HFF-Myc (cell line): ENCODE measurements around the gene CCDC179.

Experiments used
- DNase-seq: peaks from one replicate; pipeline ENCODE4 v3.0.0-alpha.2; 2011; ENCODE audit warnings: low read depth; ENCODE audit errors: extremely low read depth
- H3K4me3 ChIP-seq: replicated peaks from 2 replicates; pipeline ENCODE4 v1.5.1; 2011; ENCODE audit warnings: low read depth, mild to moderate bottlenecking, control low read depth, low read length
- TF ChIP-seq, protein P1 (sequence below): IDR thresholded peaks from 2 replicates; pipeline ENCODE4 v1.5.1; 2012; ENCODE audit warnings: mild to moderate bottlenecking, low read depth, low read length, control low read depth; ENCODE audit errors: missing control alignments

Gene CCDC179

DNA sequence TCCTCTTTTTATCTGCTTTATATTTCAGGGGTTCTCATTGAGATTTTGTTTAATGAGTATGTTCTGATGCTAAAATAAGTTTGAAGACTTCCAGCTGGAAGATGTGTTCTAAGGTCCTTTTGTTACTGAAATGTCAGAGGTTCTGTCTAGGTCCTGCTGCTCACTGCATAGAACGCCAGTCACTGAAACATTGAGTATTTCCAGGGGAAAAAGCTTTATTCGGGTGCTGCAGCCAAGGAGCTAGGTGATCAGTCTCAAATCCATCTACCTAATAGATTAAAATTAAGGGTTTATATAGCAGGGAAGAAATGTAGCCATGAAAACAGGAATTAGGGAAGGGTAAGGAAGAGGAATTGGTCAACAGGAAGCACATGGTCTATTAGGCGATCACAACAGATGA lies 50.4 kb downstream of the CCDC179 start:
- TF ChIP-seq, protein P1, sequence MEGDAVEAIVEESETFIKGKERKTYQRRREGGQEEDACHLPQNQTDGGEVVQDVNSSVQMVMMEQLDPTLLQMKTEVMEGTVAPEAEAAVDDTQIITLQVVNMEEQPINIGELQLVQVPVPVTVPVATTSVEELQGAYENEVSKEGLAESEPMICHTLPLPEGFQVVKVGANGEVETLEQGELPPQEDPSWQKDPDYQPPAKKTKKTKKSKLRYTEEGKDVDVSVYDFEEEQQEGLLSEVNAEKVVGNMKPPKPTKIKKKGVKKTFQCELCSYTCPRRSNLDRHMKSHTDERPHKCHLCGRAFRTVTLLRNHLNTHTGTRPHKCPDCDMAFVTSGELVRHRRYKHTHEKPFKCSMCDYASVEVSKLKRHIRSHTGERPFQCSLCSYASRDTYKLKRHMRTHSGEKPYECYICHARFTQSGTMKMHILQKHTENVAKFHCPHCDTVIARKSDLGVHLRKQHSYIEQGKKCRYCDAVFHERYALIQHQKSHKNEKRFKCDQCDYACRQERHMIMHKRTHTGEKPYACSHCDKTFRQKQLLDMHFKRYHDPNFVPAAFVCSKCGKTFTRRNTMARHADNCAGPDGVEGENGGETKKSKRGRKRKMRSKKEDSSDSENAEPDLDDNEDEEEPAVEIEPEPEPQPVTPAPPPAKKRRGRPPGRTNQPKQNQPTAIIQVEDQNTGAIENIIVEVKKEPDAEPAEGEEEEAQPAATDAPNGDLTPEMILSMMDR = no peak
- no peak overlapping the region for H3K4me3 ChIP-seq
- no peak for DNase-seq

DNA sequence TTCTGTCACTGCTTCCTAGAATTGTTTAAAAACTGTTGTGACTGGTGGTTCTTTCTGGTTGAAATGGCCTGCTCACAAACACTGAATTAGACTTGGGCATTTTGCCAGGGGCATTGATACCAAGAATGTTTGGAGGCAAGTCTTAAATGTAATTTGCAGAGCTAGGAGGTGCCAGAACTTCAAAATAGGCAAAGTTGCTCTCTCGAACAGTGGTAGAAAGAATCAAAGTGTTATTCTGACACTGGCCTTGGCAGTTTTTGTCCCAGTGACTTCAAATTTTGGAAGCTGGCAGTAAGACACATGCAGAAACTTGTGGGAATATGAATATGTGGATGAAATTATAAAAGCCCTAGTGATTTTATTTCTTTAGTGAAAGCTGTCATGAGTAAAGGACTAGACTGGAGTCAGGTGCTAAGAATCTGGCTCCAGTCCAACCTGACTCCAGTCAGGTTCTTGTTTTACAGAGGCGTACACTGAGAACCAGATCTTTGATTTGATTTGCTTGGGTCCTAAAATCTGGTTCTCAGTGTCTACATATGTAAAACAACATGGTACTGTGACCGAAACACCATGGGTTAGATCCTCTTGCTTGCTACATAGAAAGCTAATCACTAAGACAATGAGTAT lies 51.6 kb downstream of the CCDC179 start:
- no peak overlapping the region for H3K4me3 ChIP-seq
- DNase-seq = no peak
- TF ChIP-seq, protein P1 = no peak

DNA sequence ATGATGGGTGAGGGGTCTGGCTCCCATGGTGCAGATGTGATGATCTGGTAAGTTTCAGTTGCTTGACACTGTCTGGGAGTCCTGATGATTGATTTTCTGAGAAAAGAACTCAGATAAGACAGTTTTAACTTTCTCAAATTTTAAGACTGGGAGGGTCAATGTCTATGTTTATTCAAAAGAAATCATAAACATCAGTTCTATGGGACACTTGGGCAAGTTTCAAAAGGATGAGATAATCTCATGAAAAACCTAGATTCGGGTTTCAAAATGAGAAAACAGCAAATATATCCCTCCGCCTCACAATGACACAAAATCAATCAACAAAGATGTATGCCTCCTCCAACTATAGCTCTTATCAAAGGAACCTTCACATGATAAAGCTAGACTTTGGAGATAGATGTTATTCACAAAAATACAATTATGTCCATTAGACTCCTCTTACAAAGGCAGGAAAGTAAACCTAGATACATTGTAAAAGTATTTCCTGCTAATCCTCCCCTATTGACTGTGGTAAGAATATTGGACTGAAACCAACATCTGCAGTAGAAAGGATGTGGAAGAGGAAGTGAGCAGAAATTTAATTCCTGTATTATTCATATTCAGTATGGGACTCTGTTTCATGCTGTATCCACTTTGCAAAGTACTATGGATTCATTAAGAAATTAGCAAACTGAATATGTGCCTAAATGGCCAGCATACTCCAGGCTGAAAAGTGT lies 52.3 kb downstream of the CCDC179 start:
- TF ChIP-seq, protein P1 = no peak
- no peak overlapping the region for H3K4me3 ChIP-seq
- DNase-seq = no peak

DNA sequence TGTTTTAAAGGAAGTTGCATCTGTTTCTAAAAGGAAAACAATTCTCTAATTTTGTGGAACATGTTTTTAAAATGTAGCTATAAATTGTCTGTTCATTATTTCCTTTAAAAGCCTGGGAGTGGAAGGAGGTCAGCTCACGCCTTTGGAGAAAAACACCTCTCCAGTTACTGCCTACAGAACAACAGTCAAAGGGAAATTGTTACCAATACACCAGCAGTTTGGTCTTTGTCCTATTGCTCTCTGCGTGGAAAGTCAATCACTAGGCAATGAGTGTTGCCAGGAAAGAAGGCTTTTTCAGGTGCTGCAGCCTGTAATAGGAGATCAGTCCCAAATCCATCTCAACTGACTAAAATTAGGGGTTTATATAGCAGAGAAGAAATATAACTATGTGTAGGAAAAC lies 52.9 kb downstream of the CCDC179 start:
- no peak for DNase-seq
- TF ChIP-seq, protein P1 = no peak
- no peak overlapping the region for H3K4me3 ChIP-seq

DNA sequence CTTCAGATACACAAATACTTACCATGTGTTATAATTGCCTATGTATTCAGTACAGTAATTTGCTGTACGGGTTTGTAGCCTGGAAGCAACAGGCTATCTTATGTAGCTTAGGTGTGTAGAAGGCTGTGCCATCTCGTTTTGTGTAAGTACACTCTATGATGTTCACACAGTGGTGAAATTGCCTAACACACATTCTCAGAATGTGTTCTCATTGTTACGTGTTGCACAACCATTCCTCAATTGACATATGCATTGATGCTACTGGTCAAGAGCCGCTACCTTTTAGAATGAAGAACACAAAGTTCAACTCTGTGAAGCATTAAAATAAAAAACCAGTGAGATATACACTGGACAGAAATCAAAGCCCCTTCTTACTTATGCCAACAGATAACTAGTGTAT lies 57.4 kb downstream of the CCDC179 start:
- no peak for DNase-seq
- TF ChIP-seq, protein P1 = no peak

DNA sequence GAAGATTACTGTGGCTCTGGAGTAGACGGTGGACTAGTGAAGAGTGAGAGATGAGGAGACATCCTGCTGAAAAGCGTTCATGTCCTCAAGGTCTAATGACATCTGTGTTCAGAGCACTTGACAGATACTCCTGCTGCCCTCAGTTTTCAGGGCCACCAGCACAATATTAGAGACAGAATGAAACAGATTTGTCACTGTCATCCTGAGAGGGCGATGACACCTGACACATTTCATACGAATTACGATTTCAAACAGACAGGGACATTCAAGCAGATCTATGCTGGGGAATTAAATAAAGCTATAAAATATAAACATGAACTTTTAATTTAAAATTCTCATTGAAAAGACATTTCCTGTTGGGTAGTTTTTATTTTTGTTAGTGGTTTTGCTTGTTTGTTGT lies 59.8 kb downstream of the CCDC179 start:
- no peak overlapping the region for H3K4me3 ChIP-seq
- TF ChIP-seq, protein P1 = no peak
- no peak for DNase-seq

More for the DNA sequence above, 57.4 kb downstream of the CCDC179 start:
- H3K4me3 ChIP-seq = no peak overlapping the region
